Natural killer cell (primary cell): ENCODE measurements around the gene COL15A1. TPM values are rescaled to one million over a fixed set of nuclear protein-coding genes. Genes with fewer than 3 reads are reported as not detected.

Source experiments
- ATAC-seq, 3 donors: fragments of 150-1000 bp in 2 of 3; fragments of 200-7000 bp in 1 of 3; cut with Tn5 transposase; 1 replicate in 1 of 3; 2 replicates in 2 of 3; pipeline ENCODE4 v1.10.0; 2021; ENCODE audit warnings: mild to moderate bottlenecking in 2 of 3, moderate library complexity in 2 of 3
- DNase-seq, 2 donors: peaks; one replicate each; pipeline versions ENCODE4 v3.0.0 to v3.0.0-alpha.2; 2013 to 2021; ENCODE audit warnings: mixed read lengths in 1 of 2
- H3K27ac ChIP-seq: one replicate; pipeline ENCODE4 v1.5.1; 2013; ENCODE audit warnings: mild to moderate bottlenecking, low read length
- H3K27me3 ChIP-seq: one replicate; pipeline ENCODE4 v1.6.1; 2013; ENCODE audit warnings: low read length; ENCODE audit not compliant: control insufficient read depth, insufficient read depth
- H3K36me3 ChIP-seq: one replicate; pipeline ENCODE4 v1.6.1; 2013; ENCODE audit warnings: low read length; ENCODE audit not compliant: control insufficient read depth, insufficient read depth
- H3K4me1 ChIP-seq: one replicate; pipeline ENCODE4 v1.6.1; 2013; ENCODE audit warnings: low read length; ENCODE audit not compliant: control insufficient read depth, insufficient read depth
- H3K4me3 ChIP-seq: one replicate; pipeline ENCODE4 v1.5.1; 2013; ENCODE audit warnings: low read length
- H3K9me3 ChIP-seq: one replicate; pipeline ENCODE4 v1.6.1; 2013; ENCODE audit warnings: low read length; ENCODE audit not compliant: control insufficient read depth, insufficient read depth
- H3K27ac Mint-ChIP-seq, 2 donors: one replicate each; pipeline ENCODE4 v1.8.0; 2022; ENCODE audit warnings: mild to moderate bottlenecking in 2 of 2, mixed read lengths in 2 of 2, moderate library complexity in 1 of 2
- H3K27me3 Mint-ChIP-seq, 2 donors: one replicate each; pipeline ENCODE4 v1.8.0; 2022; ENCODE audit warnings: low read depth in 2 of 2, mixed read lengths in 2 of 2
- H3K36me3 Mint-ChIP-seq: one replicate; pipeline ENCODE4 v1.8.0; 2022; ENCODE audit warnings: mixed read lengths
- H3K4me1 Mint-ChIP-seq, 2 donors: one replicate each; pipeline ENCODE4 v1.8.0; 2022; ENCODE audit warnings: mixed read lengths in 2 of 2
- H3K4me3 Mint-ChIP-seq: one replicate; pipeline ENCODE4 v1.8.0; 2022; ENCODE audit warnings: mild to moderate bottlenecking, moderate library complexity, mixed read lengths
- H3K9me3 Mint-ChIP-seq, 2 donors: one replicate each; pipeline ENCODE4 v1.8.0; 2022; ENCODE audit warnings: mixed read lengths in 2 of 2
- CTCF ChIP-seq: fragments of 200-600 bp; IDR thresholded peaks from one replicate; pipeline ENCODE4 v1.8.0; 2022; ENCODE audit warnings: antibody characterized with exemption
- WGBS: methylation state at CpG from one replicate; pipeline ENCODE4 v1.1.7; 2013; ENCODE audit warnings: missing lambda C conversion rate; ENCODE audit not compliant: insufficient coverage; 5-methylcytosine and 5-hydroxymethylcytosine counted together
- intact Hi-C: fragments of 100-400 bp; cut with micrococcal nuclease; formaldehyde crosslinking; loops from one replicate; pipeline ENCODE4 v1.14.2; 2022
- total RNA-seq, 4 donors: library from RNA; stranded (reverse); fragments of 120-200 nt in 1 of 4; gene quantifications; one replicate each; pipeline versions ENCODE4 v1.2.3 to v1.2.4, GENCODE V29; 2013 to 2022

COL15A1 gene
- total RNA-seq, 3 donors from 2014 or later (not counting 1 experiment from before 2014, with no cell fraction given), result 0.18 to 0.82 (median 0.19) TPM

- intact Hi-C loops, result loop anchor here (5.0 to 10.0 kb wide), 2 partner anchors 42 to 766 kb away; partner anchors contain the start of gene NR4A3
- Histone ChIP-seq H3K27ac (peak overlapping the region; percentile 82), H3K27me3 (no peaks in the 10 kb centered on the region), H3K9me3 (no peaks in the 10 kb centered on the region), H3K4me3 (no peak overlapping the region), H3K4me1 (peaks cover 58% of the 10 kb centered on the region), H3K36me3 (no peaks in the 10 kb centered on the region)
- DNase-seq (peak in 1 of 2 donors; percentile 52), ATAC-seq (peak; percentile 36 to 73 (median 49))
- Mint-ChIP-seq H3K9me3 (peaks cover 0 to 7% of the 10 kb centered on the region in 2 donors), H3K27ac (peak overlapping the region; percentile 93 to 97), H3K27me3 (no peaks in the 10 kb centered on the region), H3K4me3 (peak overlapping the region; percentile 96), H3K4me1 (peaks cover 88 to 91% of the 10 kb centered on the region in 2 donors), H3K36me3 (peaks cover 6% of the 10 kb centered on the region)
- TF ChIP-seq CTCF, result no peak
- 17% methylated on average over 8 of the region's 8 CpGs for WGBS
These were observed 115.5 kb downstream of the COL15A1 start for GRCh38 chr9:99058964-99059921.

- Mint-ChIP-seq H3K4me1 (peaks cover 86% of the 10 kb centered on the region in 2 donors), H3K27ac (peak overlapping the region; percentile 57 to 85), H3K9me3 (peaks cover 0 to 4% of the 10 kb centered on the region in 2 donors), H3K36me3 (peaks cover 6% of the 10 kb centered on the region), H3K4me3 (peak overlapping the region; percentile 36), H3K27me3 (no peaks in the 10 kb centered on the region)
- Histone ChIP-seq H3K9me3 (no peaks in the 10 kb centered on the region), H3K27ac (peak overlapping the region; percentile 82), H3K4me3 (no peak overlapping the region), H3K36me3 (no peaks in the 10 kb centered on the region), H3K27me3 (no peaks in the 10 kb centered on the region), H3K4me1 (peaks cover 45% of the 10 kb centered on the region)
- DNase-seq (no peak), ATAC-seq (no peak)
- TF ChIP-seq CTCF, result no peak
- WGBS, result 94% methylated on average over 2 of the region's 2 CpGs
- intact Hi-C loops, result no loop called here
These were observed 116.9 kb downstream of the COL15A1 start for GRCh38 chr9:99060621-99061020.

- Mint-ChIP-seq H3K27ac (no peak overlapping the region), H3K9me3 (peaks cover 0 to 2% of the 10 kb centered on the region in 2 donors), H3K27me3 (no peaks in the 10 kb centered on the region), H3K4me3 (no peak overlapping the region), H3K4me1 (peaks cover 68 to 73% of the 10 kb centered on the region in 2 donors), H3K36me3 (no peaks in the 10 kb centered on the region)
- Histone ChIP-seq H3K27ac (no peak overlapping the region), H3K36me3 (no peaks in the 10 kb centered on the region), H3K27me3 (no peaks in the 10 kb centered on the region), H3K4me3 (no peak overlapping the region), H3K4me1 (peaks cover 33% of the 10 kb centered on the region), H3K9me3 (no peaks in the 10 kb centered on the region)
- ATAC-seq (no peak), DNase-seq (no peak)
- no peak for TF ChIP-seq CTCF
- WGBS, result 100% methylated on average over 1 of the region's 1 CpG
- intact Hi-C loops, result no loop called here
These were observed 118.8 kb downstream of the COL15A1 start for GRCh38 chr9:99062549-99062948.
